ENCODE results near the gene TNS1. TPM values are rescaled to one million over a fixed set of nuclear protein-coding genes. Genes with fewer than 3 reads are reported as not detected.

The TNS1 gene
- total RNA-seq, 2 donors from 2014 or later: 3.3 to 4.2 TPM

- no peak overlapping the region for H3K4me3 ChIP-seq (ENCODE audit: low read length)
- no peak overlapping the region for H3K27ac ChIP-seq (ENCODE audit: low read depth, low read length)
- H3K9me3 ChIP-seq (ENCODE audit: control insufficient read depth, low read length): no peaks in the 10 kb centered on the region
- H3K9me3 Mint-ChIP-seq: no peaks in the 10 kb centered on the region
- TF ChIP-seq, protein P1, sequence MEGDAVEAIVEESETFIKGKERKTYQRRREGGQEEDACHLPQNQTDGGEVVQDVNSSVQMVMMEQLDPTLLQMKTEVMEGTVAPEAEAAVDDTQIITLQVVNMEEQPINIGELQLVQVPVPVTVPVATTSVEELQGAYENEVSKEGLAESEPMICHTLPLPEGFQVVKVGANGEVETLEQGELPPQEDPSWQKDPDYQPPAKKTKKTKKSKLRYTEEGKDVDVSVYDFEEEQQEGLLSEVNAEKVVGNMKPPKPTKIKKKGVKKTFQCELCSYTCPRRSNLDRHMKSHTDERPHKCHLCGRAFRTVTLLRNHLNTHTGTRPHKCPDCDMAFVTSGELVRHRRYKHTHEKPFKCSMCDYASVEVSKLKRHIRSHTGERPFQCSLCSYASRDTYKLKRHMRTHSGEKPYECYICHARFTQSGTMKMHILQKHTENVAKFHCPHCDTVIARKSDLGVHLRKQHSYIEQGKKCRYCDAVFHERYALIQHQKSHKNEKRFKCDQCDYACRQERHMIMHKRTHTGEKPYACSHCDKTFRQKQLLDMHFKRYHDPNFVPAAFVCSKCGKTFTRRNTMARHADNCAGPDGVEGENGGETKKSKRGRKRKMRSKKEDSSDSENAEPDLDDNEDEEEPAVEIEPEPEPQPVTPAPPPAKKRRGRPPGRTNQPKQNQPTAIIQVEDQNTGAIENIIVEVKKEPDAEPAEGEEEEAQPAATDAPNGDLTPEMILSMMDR (conservative IDR thresholded peaks at IDR 0.05): no peak
- DNase-seq: no peak
- peaks cover 2% of the 10 kb centered on the region for H3K27me3 Mint-ChIP-seq (ENCODE audit: insufficient read depth)
- H3K9ac ChIP-seq (ENCODE audit: extremely low read depth, low read length, poor library complexity, severe bottlenecking): no peak overlapping the region
- no peak overlapping the region for H3K4me3 Mint-ChIP-seq
- no peak overlapping the region for H3K27ac Mint-ChIP-seq
- no peaks in the 10 kb centered on the region for H3K36me3 Mint-ChIP-seq (ENCODE audit: low read depth)
- no peaks in the 10 kb centered on the region for H3K27me3 ChIP-seq (ENCODE audit: control insufficient read depth, insufficient read depth, low read length, poor library complexity, severe bottlenecking)
- no peaks in the 10 kb centered on the region for H3K4me1 Mint-ChIP-seq
- no peaks in the 10 kb centered on the region for H3K4me1 ChIP-seq (ENCODE audit: control insufficient read depth, insufficient read depth, low read length)
- no peaks in the 10 kb centered on the region for H3K36me3 ChIP-seq (ENCODE audit: control insufficient read depth, insufficient read depth, low read length)
- WGBS, 2 experiments (ENCODE audit: insufficient coverage in 1 of 2, insufficient read length in 1 of 2): 79 to 91% methylated on average over 3 of the region's 3 CpGs
These were observed 133.9 kb downstream of the TNS1 start for GRCh38 chr2:217868911-217869334.

DNA sequence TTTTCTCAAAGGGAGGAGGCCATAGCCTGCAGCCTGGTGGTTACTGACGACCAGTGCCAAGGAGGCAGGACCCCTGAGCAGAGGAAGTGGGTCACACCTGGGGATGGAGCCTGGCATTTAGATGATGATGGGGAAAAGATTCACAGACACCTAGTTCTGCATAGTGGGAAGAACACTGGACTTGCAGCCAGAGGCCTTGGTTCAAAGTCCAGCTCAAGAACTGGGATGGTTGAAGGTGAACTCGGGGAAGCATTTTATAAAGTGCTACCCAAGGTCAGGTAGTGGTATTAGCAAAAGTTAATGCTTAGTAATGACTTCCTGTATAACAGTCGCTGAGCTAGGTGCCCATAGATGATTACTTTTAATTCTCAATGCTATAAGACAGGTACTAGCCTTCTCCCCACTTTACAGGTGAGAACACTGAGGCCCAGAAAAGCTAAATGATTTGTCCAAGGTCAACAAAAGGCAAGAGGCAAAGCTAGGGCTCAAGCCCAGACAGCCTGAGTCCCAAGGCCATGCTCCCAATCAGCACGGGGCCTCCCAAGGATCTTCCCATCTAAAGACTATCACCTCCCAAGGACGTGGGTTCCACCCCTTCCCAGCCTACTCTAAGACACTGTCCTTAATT is 134.4 kb downstream of the TNS1 start:
- H3K9me3 ChIP-seq (ENCODE audit: control insufficient read depth, low read length): no peaks in the 10 kb centered on the region
- H3K4me1 ChIP-seq (ENCODE audit: control insufficient read depth, insufficient read depth, low read length): no peaks in the 10 kb centered on the region
- TF ChIP-seq, protein P1 (conservative IDR thresholded peaks at IDR 0.05): no peak
- DNase-seq: no peak
- no peak overlapping the region for H3K4me3 ChIP-seq (ENCODE audit: low read length)
- H3K9ac ChIP-seq (ENCODE audit: extremely low read depth, low read length, poor library complexity, severe bottlenecking): no peak overlapping the region
- no peak overlapping the region for H3K27ac ChIP-seq (ENCODE audit: low read depth, low read length)
- peaks cover 2% of the 10 kb centered on the region for H3K27me3 Mint-ChIP-seq (ENCODE audit: insufficient read depth)
- no peak overlapping the region for H3K27ac Mint-ChIP-seq
- 90 to 93% methylated on average over 2 to 5 of the region's 5 CpGs for WGBS, 2 experiments (ENCODE audit: insufficient coverage in 1 of 2, insufficient read length in 1 of 2)
- H3K9me3 Mint-ChIP-seq: no peaks in the 10 kb centered on the region
- H3K36me3 Mint-ChIP-seq (ENCODE audit: low read depth): no peaks in the 10 kb centered on the region
- H3K4me1 Mint-ChIP-seq: no peaks in the 10 kb centered on the region
- no peak overlapping the region for H3K4me3 Mint-ChIP-seq
- no peaks in the 10 kb centered on the region for H3K27me3 ChIP-seq (ENCODE audit: control insufficient read depth, insufficient read depth, low read length, poor library complexity, severe bottlenecking)
- H3K36me3 ChIP-seq (ENCODE audit: control insufficient read depth, insufficient read depth, low read length): no peaks in the 10 kb centered on the region

DNA sequence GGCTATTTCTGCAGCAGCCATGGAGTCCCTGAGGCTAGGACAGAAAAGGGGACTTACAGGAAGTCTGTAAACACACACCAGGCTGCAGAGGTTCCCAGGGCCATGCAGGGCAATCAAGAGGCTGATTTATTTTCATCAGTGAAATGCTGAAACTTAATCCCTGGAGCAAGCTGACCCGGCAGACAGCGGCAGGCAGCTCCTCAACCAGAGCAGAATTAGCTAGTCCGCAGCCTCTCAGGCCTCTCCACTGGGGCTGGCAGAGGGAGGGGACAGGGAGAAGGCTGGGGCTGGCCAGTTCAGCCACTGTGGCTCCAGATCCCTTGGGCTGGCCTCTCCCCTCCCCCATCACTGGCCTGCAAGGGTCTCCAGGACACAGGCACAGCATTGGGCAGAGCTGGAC is 136.3 kb downstream of the TNS1 start:
- no peak overlapping the region for H3K4me3 ChIP-seq (ENCODE audit: low read length)
- H3K9ac ChIP-seq (ENCODE audit: extremely low read depth, low read length, poor library complexity, severe bottlenecking): no peak overlapping the region
- H3K9me3 ChIP-seq (ENCODE audit: control insufficient read depth, low read length): no peaks in the 10 kb centered on the region
- TF ChIP-seq, protein P1 (conservative IDR thresholded peaks at IDR 0.05): no peak
- Mint-ChIP-seq H3K27ac (no peak overlapping the region), H3K36me3 (ENCODE audit: low read depth) (no peaks in the 10 kb centered on the region), H3K4me3 (no peak overlapping the region), H3K4me1 (peaks cover 7% of the 10 kb centered on the region), H3K27me3 (ENCODE audit: insufficient read depth) (peaks cover 2% of the 10 kb centered on the region), H3K9me3 (no peaks in the 10 kb centered on the region)
- no peaks in the 10 kb centered on the region for H3K36me3 ChIP-seq (ENCODE audit: control insufficient read depth, insufficient read depth, low read length)
- peaks cover 7% of the 10 kb centered on the region for H3K4me1 ChIP-seq (ENCODE audit: control insufficient read depth, insufficient read depth, low read length)
- no peaks in the 10 kb centered on the region for H3K27me3 ChIP-seq (ENCODE audit: control insufficient read depth, insufficient read depth, low read length, poor library complexity, severe bottlenecking)
- WGBS, 2 experiments (ENCODE audit: insufficient coverage in 1 of 2, insufficient read length in 1 of 2): 57 to 82% methylated on average over 1 to 3 of the region's 3 CpGs
- no peak for DNase-seq
- no peak overlapping the region for H3K27ac ChIP-seq (ENCODE audit: low read depth, low read length)
